Measurements from ENCODE around the gene MEPE. TPM values are rescaled to one million over a fixed set of nuclear protein-coding genes. Genes with fewer than 3 reads are reported as not detected.

Gene MEPE
- total and polyA plus RNA-seq, 12 donors, result not detected

GRCh38 chr4:87835743-87836142 is 3.0 kb downstream of the MEPE start:
- Histone ChIP-seq H3K4me3 (no peak overlapping the region), H3K36me3 (replicated peaks in 1 of 2) (no peaks in the 10 kb centered on the region), H3K27me3 (no peaks in the 10 kb centered on the region), H3K9me3 (replicated peaks in 1 of 3) (no peaks in the 10 kb centered on the region), H3K27ac (peak overlapping the region in 1 of 5 donors; percentile 27), H3K4me1 (replicated peaks in 1 of 2) (no peaks in the 10 kb centered on the region)
- DNase-seq, result no peak
- intact Hi-C loops (cut with DNase I), result loop anchor here (5.0 kb wide), 2 partner anchors 153 to 158 kb away; no protein-coding TSS in a partner anchor
- TF ChIP-seq CTCF (IDR thresholded peaks at IDR 0.05) (no peak), POLR2A (IDR thresholded peaks at IDR 0.05) (no peak)
- 74 to 88% (median 82%) methylated on average over 2 of the region's 2 CpGs for WGBS, 4 donors

- Histone ChIP-seq H3K36me3 (replicated peaks in 1 of 2) (no peaks in the 10 kb centered on the region), H3K4me3 (no peak overlapping the region), H3K4me1 (replicated peaks in 1 of 2) (no peaks in the 10 kb centered on the region), H3K9me3 (replicated peaks in 1 of 3) (no peaks in the 10 kb centered on the region), H3K27me3 (no peaks in the 10 kb centered on the region), H3K27ac (no peak overlapping the region)
- WGBS, 4 donors, result 64 to 73% (median 69%) methylated on average over 6 of the region's 6 CpGs
- no peak for DNase-seq
- intact Hi-C loops (cut with DNase I), result loop anchor here (5.0 kb wide), 2 partner anchors 156 to 161 kb away; no protein-coding TSS in a partner anchor
- TF ChIP-seq POLR2A (IDR thresholded peaks at IDR 0.05), result no peak
- peak in 3 of 6 experiments; percentile 17 to 26 (median 22) for TF ChIP-seq CTCF (IDR thresholded peaks at IDR 0.05)
Observed at GRCh38 chr4:87838205-87838604, 5.4 kb downstream of the MEPE start.

GRCh38 chr4:87838890-87839591 is 6.3 kb downstream of the MEPE start:
- peak in 5 of 7 donors; percentile 38 to 71 (median 53) for DNase-seq
- intact Hi-C loops (cut with DNase I), result loop anchor here (5.0 kb wide), 2 partner anchors 157 to 162 kb away; no protein-coding TSS in a partner anchor
- Histone ChIP-seq H3K27me3 (no peaks in the 10 kb centered on the region), H3K27ac (no peak overlapping the region), H3K36me3 (replicated peaks in 1 of 2) (no peaks in the 10 kb centered on the region), H3K4me3 (no peak overlapping the region), H3K4me1 (replicated peaks in 1 of 2) (no peaks in the 10 kb centered on the region), H3K9me3 (replicated peaks in 1 of 3) (no peaks in the 10 kb centered on the region)
- WGBS, 4 donors, result 28 to 30% (median 29%) methylated on average over 7 of the region's 7 CpGs
- peak; percentile 65 to 77 (median 71) for TF ChIP-seq CTCF (IDR thresholded peaks at IDR 0.05)
- TF ChIP-seq POLR2A (IDR thresholded peaks at IDR 0.05), result no peak

- WGBS, 4 donors, result 0 to 4% (median 1%) methylated on average over 1 of the region's 1 CpG
- Histone ChIP-seq H3K27ac (no peak overlapping the region), H3K4me3 (no peak overlapping the region), H3K27me3 (no peaks in the 10 kb centered on the region), H3K4me1 (replicated peaks in 1 of 2) (no peaks in the 10 kb centered on the region), H3K36me3 (replicated peaks in 1 of 2) (no peaks in the 10 kb centered on the region), H3K9me3 (replicated peaks in 1 of 3) (no peaks in the 10 kb centered on the region)
- no peak for DNase-seq
- no peak for TF ChIP-seq POLR2A (IDR thresholded peaks at IDR 0.05)
- TF ChIP-seq CTCF (IDR thresholded peaks at IDR 0.05), result no peak
- intact Hi-C loops (cut with DNase I), result loop anchor here (5.0 kb wide), 2 partner anchors 157 to 162 kb away; no protein-coding TSS in a partner anchor
Observed at GRCh38 chr4:87839592-87839946, 6.8 kb downstream of the MEPE start.

All from adrenal gland (tissue), 12 donors.